Esophagus muscularis mucosa (tissue), 4 donors: ENCODE data around the gene FOXE1. TPM values are rescaled to one million over a fixed set of nuclear protein-coding genes. Genes with fewer than 3 reads are reported as not detected.

Experiments used
- DNase-seq: peaks from one replicate; pipeline ENCODE4 v3.0.0-alpha.2; 2017; ENCODE audit errors: extremely low spot score
- H3K27ac ChIP-seq, 4 donors: fragments of 200-600 bp; sonication (generic); replicated peaks in 1 of 4; 1 replicate in 3 of 4; 2 replicates in 1 of 4; pipeline ENCODE4 v1.5.1; 2016 to 2019; ENCODE audit warnings: mild to moderate bottlenecking in 1 of 4
- H3K27me3 ChIP-seq, 4 donors: fragments of 200-600 bp; sonication (generic); one replicate each; pipeline versions ENCODE4 v1.5.1 to v1.6.0; 2016 to 2019
- H3K36me3 ChIP-seq, 4 donors: fragments of 200-600 bp; sonication (generic); one replicate each; pipeline ENCODE4 v1.5.1; 2016 to 2019
- H3K4me1 ChIP-seq, 4 donors: fragments of 200-600 bp; sonication (generic); one replicate each; pipeline ENCODE4 v1.5.1; 2016 to 2019
- H3K4me3 ChIP-seq, 4 donors: fragments of 200-600 bp; sonication (generic); 1 replicate in 2 of 4; 2 replicates in 2 of 4; pipeline ENCODE4 v1.5.1; 2016 to 2019; ENCODE audit warnings: mild to moderate bottlenecking in 4 of 4, moderate library complexity in 1 of 4
- H3K9me3 ChIP-seq, 4 donors: fragments of 200-600 bp; sonication (generic); 1 replicate in 3 of 4; 2 replicates in 1 of 4; pipeline ENCODE4 v1.5.1; 2016 to 2019
- CTCF ChIP-seq, 3 experiments: fragments of 200-600 bp in 2 of 3; fragments of 450-650 bp in 1 of 3; sonication (generic) in 2 of 3; IDR thresholded peaks; one replicate each; pipeline ENCODE4 v1.5.1; 2017 to 2019; ENCODE audit warnings: antibody characterized with exemption in 3 of 3, mild to moderate bottlenecking in 2 of 3, moderate library complexity in 1 of 3
- EP300 ChIP-seq: sonication (generic); formaldehyde crosslinking; IDR thresholded peaks from one replicate; pipeline ENCODE4 v1.6.1; 2017; ENCODE audit warnings: antibody characterized with exemption
- POLR2A ChIP-seq: fragments of 450-650 bp; IDR thresholded peaks from one replicate; pipeline ENCODE4 v1.6.1; 2017; ENCODE audit warnings: antibody characterized with exemption, moderate library complexity, mild to moderate bottlenecking, low read depth
- POLR2AphosphoS5 ChIP-seq, 2 donors: sonication (generic); formaldehyde crosslinking; IDR thresholded peaks; one replicate each; pipeline ENCODE4 v1.6.1; 2017; ENCODE audit warnings: antibody characterized with exemption in 2 of 2
- WGBS: methylation state at CpG from one replicate; pipeline ENCODE4 v1.1.5; 2018; 5-methylcytosine and 5-hydroxymethylcytosine counted together
- intact Hi-C: fragments of 100-400 bp; cut with DNase I; formaldehyde crosslinking; loops from one replicate; pipeline ENCODE4 v1.15.1; 2023
- total RNA-seq, 4 donors: library from RNA; depleted of rRNA; stranded (reverse); fragments of >200 nt; gene quantifications; one replicate each; pipeline versions ENCODE4 v1.1.0 to v1.2.1, GENCODE V29; 2016

The FOXE1 gene
- total RNA-seq, 4 donors from 2014 or later = not detected

- Histone ChIP-seq H3K36me3 (no peaks in the 10 kb centered on the region), H3K4me1 (no peaks in the 10 kb centered on the region), H3K4me3 (no peak overlapping the region), H3K27me3 (peaks cover 0 to 27% (median 0%) of the 10 kb centered on the region in 4 donors), H3K9me3 (peaks cover 0 to 11% (median 7%) of the 10 kb centered on the region in 4 donors), H3K27ac (no peak overlapping the region)
- TF ChIP-seq EP300 (no peak), POLR2AphosphoS5 (IDR thresholded peaks at IDR 0.05) (no peak)
- intact Hi-C loops = no loop called here
- WGBS = 65% methylated on average over 1 of the region's 1 CpG
- no peak for DNase-seq
Measured at GRCh38 chr9:97819735-97820134, 33.3 kb upstream of the FOXE1 start.

GRCh38 chr9:97820373-97820772 lies 32.7 kb upstream of the FOXE1 start:
- Histone ChIP-seq H3K36me3 (no peaks in the 10 kb centered on the region), H3K4me1 (no peaks in the 10 kb centered on the region), H3K9me3 (peaks cover 0 to 13% (median 7%) of the 10 kb centered on the region in 4 donors), H3K4me3 (no peak overlapping the region), H3K27ac (no peak overlapping the region), H3K27me3 (peaks cover 0 to 27% (median 0%) of the 10 kb centered on the region in 4 donors)
- intact Hi-C loops = no loop called here
- TF ChIP-seq POLR2AphosphoS5 (IDR thresholded peaks at IDR 0.05) = no peak
- no peak for TF ChIP-seq CTCF (IDR thresholded peaks at IDR 0.05)
- no peak for TF ChIP-seq POLR2A
- TF ChIP-seq EP300 = no peak
- WGBS = 8% methylated on average over 1 of the region's 1 CpG
- DNase-seq = no peak

- no peak overlapping the region for H3K27ac ChIP-seq
- no peaks in the 10 kb centered on the region for H3K9me3 ChIP-seq
- intact Hi-C loops = no loop called here
- H3K36me3 ChIP-seq = no peaks in the 10 kb centered on the region
- 37% methylated on average over 14 of the region's 15 CpGs for WGBS
- peaks cover 0 to 36% (median 2%) of the 10 kb centered on the region in 4 donors for H3K27me3 ChIP-seq
- DNase-seq = no peak
- no peaks in the 10 kb centered on the region for H3K4me1 ChIP-seq
- TF ChIP-seq POLR2A = no peak
- no peak overlapping the region for H3K4me3 ChIP-seq
Measured at GRCh38 chr9:97830884-97831829, 21.9 kb upstream of the FOXE1 start.

GRCh38 chr9:97831843-97832636 lies 21.0 kb upstream of the FOXE1 start:
- WGBS = 47% methylated on average over 10 of the region's 10 CpGs
- intact Hi-C loops = no loop called here
- Histone ChIP-seq H3K36me3 (no peaks in the 10 kb centered on the region), H3K27me3 (peaks cover 0 to 43% (median 2%) of the 10 kb centered on the region in 4 donors), H3K4me1 (no peaks in the 10 kb centered on the region), H3K4me3 (no peak overlapping the region), H3K9me3 (no peaks in the 10 kb centered on the region), H3K27ac (no peak overlapping the region)
- TF ChIP-seq POLR2A (no peak), EP300 (no peak), CTCF (IDR thresholded peaks at IDR 0.05) (no peak), POLR2AphosphoS5 (IDR thresholded peaks at IDR 0.05) (no peak)
- DNase-seq = no peak

- no peak for DNase-seq
- peaks cover 0 to 65% (median 3%) of the 10 kb centered on the region in 4 donors for H3K27me3 ChIP-seq
- intact Hi-C loops = no loop called here
- no peak overlapping the region for H3K4me3 ChIP-seq
- no peak overlapping the region for H3K27ac ChIP-seq
- H3K36me3 ChIP-seq = no peaks in the 10 kb centered on the region
- TF ChIP-seq CTCF (IDR thresholded peaks at IDR 0.05) (no peak), POLR2A (no peak), POLR2AphosphoS5 (IDR thresholded peaks at IDR 0.05) (no peak), EP300 (no peak)
- no peaks in the 10 kb centered on the region for H3K9me3 ChIP-seq
- H3K4me1 ChIP-seq = no peaks in the 10 kb centered on the region
Measured at GRCh38 chr9:97840521-97840920, 12.5 kb upstream of the FOXE1 start.
